DND-41 (cell line): Measurements from ENCODE around the gene NPC1.

Source experiments
- ATAC-seq: fragments of 200-7000 bp; cut with Tn5 transposase; 3 replicates; pipeline ENCODE4 v1.9.1; 2021; ENCODE audit warnings: low read depth; ENCODE audit not compliant: insufficient read depth
- DNase-seq: peaks from one replicate; pipeline ENCODE4 v3.0.0-alpha.2; 2020
- H2AFZ ChIP-seq: 2 replicates; pipeline ENCODE4 v1.6.0; 2012; ENCODE audit warnings: low read depth, low read length
- H3K27ac ChIP-seq: 2 replicates; pipeline ENCODE4 v1.5.1; 2012; ENCODE audit warnings: low read length, inconsistent platforms
- H3K27me3 ChIP-seq: fragments of 200-600 bp; sonication (generic); 2 replicates; pipeline ENCODE4 v1.6.0; 2012; ENCODE audit warnings: low read length, mild to moderate bottlenecking, inconsistent platforms; ENCODE audit not compliant: insufficient read depth, poor library complexity
- H3K36me3 ChIP-seq: 2 replicates; pipeline ENCODE4 v1.5.1; 2012; ENCODE audit warnings: low read length, inconsistent platforms; ENCODE audit not compliant: insufficient read depth
- H3K4me1 ChIP-seq: 2 replicates; pipeline ENCODE4 v1.5.1; 2012; ENCODE audit warnings: mild to moderate bottlenecking, low read length; ENCODE audit not compliant: insufficient read depth
- H3K4me2 ChIP-seq: 2 replicates; pipeline ENCODE4 v1.6.0; 2012; ENCODE audit warnings: mild to moderate bottlenecking, moderate library complexity, low read length, inconsistent platforms; ENCODE audit not compliant: insufficient read depth
- H3K4me3 ChIP-seq, 2 experiments: fragments of 200-600 bp in 1 of 2; shearing (Covaris generic) in 1 of 2; 2 replicates each; pipeline ENCODE4 v1.5.1; 2012 to 2016; ENCODE audit warnings: inconsistent platforms in 2 of 2, low read length in 2 of 2, mild to moderate bottlenecking in 2 of 2, low read depth in 1 of 2, moderate library complexity in 1 of 2
- H3K79me2 ChIP-seq: 2 replicates; pipeline ENCODE4 v1.6.0; 2012; ENCODE audit warnings: low read length, inconsistent platforms; ENCODE audit not compliant: insufficient read depth
- H3K9ac ChIP-seq: 2 replicates; pipeline ENCODE4 v1.6.0; 2012; ENCODE audit warnings: low read depth, mild to moderate bottlenecking, inconsistent platforms, low read length, moderate library complexity
- H3K9me3 ChIP-seq: 2 replicates; pipeline ENCODE4 v1.5.1; 2012; ENCODE audit warnings: low read length, moderate library complexity, mild to moderate bottlenecking, inconsistent platforms; ENCODE audit not compliant: insufficient read depth, severe bottlenecking
- H4K20me1 ChIP-seq: 2 replicates; pipeline ENCODE4 v1.6.0; 2012; ENCODE audit warnings: low read length; ENCODE audit not compliant: insufficient read depth
- CTCF ChIP-seq: IDR thresholded peaks from 2 replicates; pipeline ENCODE4 v1.5.1; 2012; ENCODE audit warnings: borderline replicate concordance, low read length, moderate library complexity, mild to moderate bottlenecking; ENCODE audit not compliant: poor library complexity, severe bottlenecking; ENCODE audit errors: extremely low read depth
- EZH2 ChIP-seq: IDR thresholded peaks from 3 replicates; pipeline ENCODE4 v1.6.1; 2012; ENCODE audit warnings: borderline replicate concordance, low read depth, mild to moderate bottlenecking, moderate library complexity, low read length, inconsistent platforms; ENCODE audit not compliant: severe bottlenecking

Gene NPC1

GRCh38 chr18:23631312-23631711, 45.0 kb upstream of the NPC1 start:
- H3K79me2 ChIP-seq: no peaks in the 10 kb centered on the region
- no peak overlapping the region for H3K9ac ChIP-seq
- no peaks in the 10 kb centered on the region for H4K20me1 ChIP-seq
- H3K4me3 ChIP-seq: no peak overlapping the region
- no peaks in the 10 kb centered on the region for H3K36me3 ChIP-seq
- H3K27ac ChIP-seq: no peak overlapping the region
- H3K4me2 ChIP-seq: no peak overlapping the region
- H3K27me3 ChIP-seq: no peaks in the 10 kb centered on the region
- TF ChIP-seq EZH2: no peak
- TF ChIP-seq CTCF: no peak
- H2AFZ ChIP-seq: no peak overlapping the region
- no peak for DNase-seq
- H3K9me3 ChIP-seq: no peaks in the 10 kb centered on the region
- no peaks in the 10 kb centered on the region for H3K4me1 ChIP-seq
- ATAC-seq: no peak

GRCh38 chr18:23629444-23629946, 43.2 kb upstream of the NPC1 start:
- no peak for ATAC-seq
- H3K4me3 ChIP-seq: no peak overlapping the region
- no peaks in the 10 kb centered on the region for H3K9me3 ChIP-seq
- H3K4me2 ChIP-seq: no peak overlapping the region
- DNase-seq: no peak
- TF ChIP-seq CTCF (no peak), EZH2 (no peak)
- H3K79me2 ChIP-seq: no peaks in the 10 kb centered on the region
- no peaks in the 10 kb centered on the region for H4K20me1 ChIP-seq
- H3K4me1 ChIP-seq: no peaks in the 10 kb centered on the region
- no peaks in the 10 kb centered on the region for H3K36me3 ChIP-seq
- H3K27ac ChIP-seq: no peak overlapping the region
- H2AFZ ChIP-seq: no peak overlapping the region
- no peak overlapping the region for H3K9ac ChIP-seq
- no peaks in the 10 kb centered on the region for H3K27me3 ChIP-seq

- H3K27ac ChIP-seq: no peak overlapping the region
These were observed 41.7 kb upstream of the NPC1 start for GRCh38 chr18:23627970-23628369.

More at GRCh38 chr18:23627970-23628369, 41.7 kb upstream of the NPC1 start:
- Histone ChIP-seq H3K4me3 (no peak overlapping the region), H4K20me1 (no peaks in the 10 kb centered on the region), H3K27me3 (no peaks in the 10 kb centered on the region), H3K36me3 (no peaks in the 10 kb centered on the region), H3K79me2 (no peaks in the 10 kb centered on the region), H2AFZ (no peak overlapping the region), H3K9me3 (no peaks in the 10 kb centered on the region), H3K4me2 (no peak overlapping the region), H3K4me1 (no peaks in the 10 kb centered on the region), H3K9ac (no peak overlapping the region)
- no peak for ATAC-seq
- no peak for DNase-seq
- TF ChIP-seq EZH2 (no peak), CTCF (no peak)
